ENCODE data around the gene ODAD3. TPM values are rescaled to one million over a fixed set of nuclear protein-coding genes. Genes with fewer than 3 reads are reported as not detected.
A peak's percentile ranks its signal among the peaks of the same experiment; 100 is the strongest.

ODAD3 gene
- total RNA-seq, 1 donor: 0.45 TPM

DNA sequence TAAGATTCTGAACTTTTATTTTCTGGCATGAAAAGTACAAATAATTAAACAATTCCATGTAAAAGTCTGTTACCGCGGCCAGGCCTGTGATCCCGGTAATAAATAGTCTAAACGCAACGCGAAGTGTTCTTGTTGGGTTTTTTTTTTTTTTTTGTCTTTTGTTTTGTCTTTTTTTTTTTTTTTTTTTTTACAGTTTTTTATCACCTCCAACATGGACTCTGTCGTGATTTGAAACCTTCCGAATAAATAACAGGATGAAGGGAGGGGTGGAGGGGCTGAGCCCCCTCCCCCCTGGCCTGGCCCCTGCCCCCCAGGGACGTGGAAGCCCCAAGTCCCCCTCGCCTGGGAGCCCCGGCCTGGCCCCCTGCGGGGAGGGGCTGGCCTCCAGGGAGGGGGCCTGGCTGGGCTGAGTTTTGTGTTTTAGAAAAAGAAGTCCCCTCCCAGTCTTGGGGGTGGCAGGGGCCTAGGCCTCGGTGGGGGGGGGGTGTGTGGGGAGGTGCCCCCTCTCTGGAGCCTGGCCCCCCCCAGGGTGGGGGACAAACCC, 16.5 kb upstream of the ODAD3 start:
- no peak for DNase-seq (ENCODE audit: low read depth)
- TF ChIP-seq, protein P1, sequence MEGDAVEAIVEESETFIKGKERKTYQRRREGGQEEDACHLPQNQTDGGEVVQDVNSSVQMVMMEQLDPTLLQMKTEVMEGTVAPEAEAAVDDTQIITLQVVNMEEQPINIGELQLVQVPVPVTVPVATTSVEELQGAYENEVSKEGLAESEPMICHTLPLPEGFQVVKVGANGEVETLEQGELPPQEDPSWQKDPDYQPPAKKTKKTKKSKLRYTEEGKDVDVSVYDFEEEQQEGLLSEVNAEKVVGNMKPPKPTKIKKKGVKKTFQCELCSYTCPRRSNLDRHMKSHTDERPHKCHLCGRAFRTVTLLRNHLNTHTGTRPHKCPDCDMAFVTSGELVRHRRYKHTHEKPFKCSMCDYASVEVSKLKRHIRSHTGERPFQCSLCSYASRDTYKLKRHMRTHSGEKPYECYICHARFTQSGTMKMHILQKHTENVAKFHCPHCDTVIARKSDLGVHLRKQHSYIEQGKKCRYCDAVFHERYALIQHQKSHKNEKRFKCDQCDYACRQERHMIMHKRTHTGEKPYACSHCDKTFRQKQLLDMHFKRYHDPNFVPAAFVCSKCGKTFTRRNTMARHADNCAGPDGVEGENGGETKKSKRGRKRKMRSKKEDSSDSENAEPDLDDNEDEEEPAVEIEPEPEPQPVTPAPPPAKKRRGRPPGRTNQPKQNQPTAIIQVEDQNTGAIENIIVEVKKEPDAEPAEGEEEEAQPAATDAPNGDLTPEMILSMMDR (IDR thresholded peaks at IDR 0.05; ENCODE audit: insufficient read depth, low read length): no peak
- H3K4me3 ChIP-seq (ENCODE audit: low read depth, low read length): no peak overlapping the region

DNA sequence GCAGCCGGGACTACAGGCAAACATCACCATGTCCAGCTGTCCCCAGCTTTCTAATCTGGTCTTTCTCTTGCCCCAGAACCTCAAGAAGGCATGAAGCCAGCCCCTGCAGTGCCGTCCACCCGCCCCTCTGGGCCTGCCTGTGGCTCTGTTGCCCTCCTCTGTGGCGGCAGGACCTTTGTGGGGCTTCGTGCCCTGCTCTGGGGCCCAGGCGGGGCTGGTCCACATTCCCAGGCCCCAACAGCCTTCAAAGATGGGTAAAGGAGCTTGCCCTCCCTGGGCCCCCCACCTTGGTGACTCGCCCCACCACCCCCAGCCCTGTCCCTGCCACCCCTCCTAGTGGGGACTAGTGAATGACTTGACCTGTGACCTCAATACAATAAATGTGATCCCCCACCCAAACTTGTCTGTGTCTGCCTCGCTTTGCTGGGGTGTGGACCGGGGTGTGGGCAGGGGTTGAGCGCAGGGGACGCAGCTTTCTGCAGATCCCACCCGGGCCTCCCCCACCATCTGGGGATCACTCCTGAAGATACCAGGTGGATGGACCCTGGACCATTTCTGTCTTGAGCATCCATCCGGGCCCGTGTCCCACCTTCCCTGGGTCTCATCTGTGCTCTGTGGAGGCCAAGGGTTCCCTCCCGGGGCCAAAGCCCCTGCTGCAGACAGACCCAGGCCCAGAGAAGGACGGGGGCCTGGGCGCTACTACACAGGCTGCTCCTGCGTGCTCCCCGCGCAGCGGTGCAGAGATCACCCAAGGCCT, 15.8 kb upstream of the ODAD3 start:
- TF ChIP-seq, protein P1 (IDR thresholded peaks at IDR 0.05; ENCODE audit: insufficient read depth, low read length): no peak
- DNase-seq (ENCODE audit: low read depth): no peak
- H3K4me3 ChIP-seq (ENCODE audit: low read depth, low read length): no peak overlapping the region

DNA sequence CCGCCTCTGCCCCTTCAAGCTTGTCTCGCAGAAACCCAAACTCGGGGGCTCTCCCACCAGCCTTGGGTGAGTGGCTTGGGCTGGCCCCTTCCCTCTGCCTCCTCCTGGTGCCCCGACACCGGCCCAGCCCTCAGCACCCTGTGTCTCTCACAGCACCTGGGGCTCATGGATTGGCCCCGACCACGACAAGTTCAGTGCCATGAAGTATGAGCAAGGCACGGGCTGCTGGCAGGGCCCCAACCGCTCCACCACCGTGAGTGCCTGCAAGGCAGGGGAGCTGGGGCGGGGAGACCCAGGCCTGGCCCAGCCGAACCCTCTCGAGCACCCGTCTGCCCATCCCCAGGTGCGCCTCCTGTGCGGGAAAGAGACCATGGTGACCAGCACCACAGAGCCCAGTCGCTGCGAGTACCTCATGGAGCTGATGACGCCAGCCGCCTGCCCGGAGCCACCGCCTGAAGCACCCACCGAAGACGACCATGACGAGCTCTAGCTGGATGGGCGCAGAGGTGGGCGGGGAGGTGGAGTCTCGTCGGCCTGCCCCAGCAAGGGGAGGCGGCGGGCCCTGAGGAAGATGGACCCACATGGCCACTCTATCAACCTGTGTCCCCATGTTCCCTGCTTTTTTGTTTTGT, 14.1 kb upstream of the ODAD3 start:
- TF ChIP-seq, protein P1 (IDR thresholded peaks at IDR 0.05; ENCODE audit: insufficient read depth, low read length): no peak
- DNase-seq (ENCODE audit: low read depth): no peak

DNA sequence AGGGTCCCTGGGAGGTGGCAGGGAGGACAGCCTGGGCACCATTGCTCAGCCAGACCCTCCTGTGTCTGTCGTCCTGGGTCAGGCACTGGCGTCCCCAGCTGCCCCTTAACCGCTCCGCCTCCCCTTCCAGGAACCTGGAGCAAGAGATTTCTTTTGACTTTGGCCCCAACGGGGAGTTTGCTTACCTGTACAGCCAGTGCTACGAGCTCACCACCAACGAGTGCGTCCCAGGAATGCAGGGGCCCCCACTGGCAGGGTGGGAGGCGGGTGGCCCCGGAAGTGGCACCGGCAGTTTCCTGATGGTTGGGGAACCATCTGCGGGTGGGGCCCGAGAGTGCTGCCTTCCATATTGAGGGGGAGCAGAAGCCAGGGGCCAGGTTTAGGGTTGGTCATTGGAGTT, 13.5 kb upstream of the ODAD3 start:
- TF ChIP-seq, protein P1 (IDR thresholded peaks at IDR 0.05; ENCODE audit: insufficient read depth, low read length): no peak
- no peak overlapping the region for H3K4me3 ChIP-seq (ENCODE audit: low read depth, low read length)
- DNase-seq (ENCODE audit: low read depth): no peak

More for the DNA sequence above, 14.1 kb upstream of the ODAD3 start:
- H3K4me3 ChIP-seq (ENCODE audit: low read depth, low read length): no peak overlapping the region

DNA sequence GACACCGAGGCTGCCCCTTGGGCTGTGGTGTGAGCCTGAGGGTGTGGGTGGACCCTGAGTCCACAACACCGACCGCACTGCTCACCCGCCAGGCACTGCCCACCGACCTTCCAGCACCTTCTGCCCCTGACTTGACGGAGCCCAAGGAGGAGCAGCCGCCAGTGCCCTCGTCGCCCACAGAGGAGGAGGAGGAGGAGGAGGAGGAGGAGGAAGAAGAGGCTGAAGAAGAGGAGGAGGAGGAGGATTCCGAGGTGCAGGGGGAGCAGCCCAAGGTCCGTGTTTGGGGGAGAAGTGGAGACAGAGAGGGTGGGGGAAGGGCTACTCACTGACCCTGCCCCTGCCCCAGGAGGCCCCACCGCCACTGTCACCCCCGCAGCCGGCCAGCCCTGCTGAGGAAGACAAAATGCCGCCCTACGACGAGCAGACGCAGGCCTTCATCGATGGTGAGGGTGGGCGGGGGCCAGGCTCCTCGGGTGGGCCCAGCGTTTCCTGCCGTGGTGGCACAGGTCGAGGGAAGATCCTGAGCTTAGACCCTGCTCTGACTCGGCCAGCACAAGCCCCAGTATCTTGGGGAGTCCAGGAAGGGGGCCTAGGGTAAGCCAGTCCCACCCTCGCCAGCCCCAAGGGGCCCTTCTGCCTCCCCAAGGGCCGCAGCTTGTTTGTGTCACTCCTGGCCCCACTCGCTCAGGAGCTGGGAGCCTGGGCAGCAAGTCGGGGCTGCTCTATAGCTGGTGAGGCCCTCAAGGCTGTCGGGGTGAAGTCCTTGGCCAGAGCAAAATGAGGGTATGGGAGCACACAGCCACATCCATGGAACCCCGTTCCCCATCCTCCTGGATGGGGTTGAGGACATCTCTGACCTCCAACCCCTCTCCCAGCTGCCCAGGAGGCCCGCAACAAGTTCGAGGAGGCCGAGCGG, 12.7 kb upstream of the ODAD3 start:
- no peak overlapping the region for H3K4me3 ChIP-seq (ENCODE audit: low read depth, low read length)
- TF ChIP-seq, protein P1 (IDR thresholded peaks at IDR 0.05; ENCODE audit: insufficient read depth, low read length): no peak
- DNase-seq (ENCODE audit: low read depth): no peak

DNA sequence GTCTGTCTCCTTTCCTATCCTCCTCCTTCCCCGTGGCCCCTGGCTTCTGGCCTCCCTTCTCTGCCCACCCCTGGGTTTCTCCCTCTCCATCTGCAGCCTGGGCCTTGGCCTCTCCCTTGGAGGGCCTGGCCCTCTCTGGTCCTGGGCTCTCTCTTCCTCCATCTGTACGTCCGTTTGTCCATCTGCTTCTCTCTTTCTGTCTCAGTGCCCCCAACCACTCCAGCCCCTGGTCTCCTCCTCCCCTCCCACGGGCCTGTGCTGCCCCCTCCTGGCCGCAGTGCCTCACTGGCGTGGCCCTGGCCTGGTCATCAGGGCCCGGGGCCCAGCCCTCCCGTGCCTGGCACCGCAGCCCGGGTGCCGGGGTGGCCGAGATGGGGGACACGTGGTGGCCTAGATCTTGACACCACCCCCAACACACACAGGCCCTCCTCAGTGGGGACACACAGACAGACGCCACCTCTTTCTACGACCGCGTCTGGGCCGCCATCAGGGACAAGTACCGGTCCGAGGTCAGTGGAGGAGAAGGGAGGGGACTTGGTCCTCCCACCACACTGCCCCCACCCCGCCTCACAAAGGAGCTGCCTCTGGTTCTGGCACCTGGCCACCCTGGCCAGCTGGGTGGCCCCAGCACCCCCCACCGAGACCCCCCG, 11.9 kb upstream of the ODAD3 start:
- DNase-seq (ENCODE audit: low read depth): peak; percentile 17
- H3K4me3 ChIP-seq (ENCODE audit: low read depth, low read length): no peak overlapping the region
- TF ChIP-seq, protein P1 (IDR thresholded peaks at IDR 0.05; ENCODE audit: insufficient read depth, low read length): peak; percentile 75
